Measurements from ENCODE around the gene ANKLE2.

DNA sequence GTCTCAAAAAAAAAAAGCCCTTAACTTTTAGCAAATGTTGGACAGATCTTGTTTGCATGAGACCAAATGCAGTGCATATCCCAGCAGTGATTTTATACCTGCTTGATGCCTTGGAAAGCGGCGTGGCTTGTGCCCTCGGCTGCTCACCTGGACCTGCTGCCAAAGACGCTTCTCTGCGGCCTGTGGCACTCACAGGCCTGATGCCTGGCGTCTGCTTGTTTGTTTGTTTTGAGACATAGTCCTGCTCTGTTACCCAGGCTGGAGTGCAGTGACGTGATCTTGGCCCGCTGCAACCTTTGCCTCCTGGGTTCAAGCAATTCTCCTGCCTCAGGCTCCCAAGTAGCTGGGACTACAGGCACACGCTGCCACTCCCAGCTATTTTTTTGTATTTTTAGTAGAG is 45.8 kb downstream of the ANKLE2 start:
- TF ChIP-seq RFX5 (IDR thresholded peaks at IDR 0.05): no peak
- TF ChIP-seq, protein P1, sequence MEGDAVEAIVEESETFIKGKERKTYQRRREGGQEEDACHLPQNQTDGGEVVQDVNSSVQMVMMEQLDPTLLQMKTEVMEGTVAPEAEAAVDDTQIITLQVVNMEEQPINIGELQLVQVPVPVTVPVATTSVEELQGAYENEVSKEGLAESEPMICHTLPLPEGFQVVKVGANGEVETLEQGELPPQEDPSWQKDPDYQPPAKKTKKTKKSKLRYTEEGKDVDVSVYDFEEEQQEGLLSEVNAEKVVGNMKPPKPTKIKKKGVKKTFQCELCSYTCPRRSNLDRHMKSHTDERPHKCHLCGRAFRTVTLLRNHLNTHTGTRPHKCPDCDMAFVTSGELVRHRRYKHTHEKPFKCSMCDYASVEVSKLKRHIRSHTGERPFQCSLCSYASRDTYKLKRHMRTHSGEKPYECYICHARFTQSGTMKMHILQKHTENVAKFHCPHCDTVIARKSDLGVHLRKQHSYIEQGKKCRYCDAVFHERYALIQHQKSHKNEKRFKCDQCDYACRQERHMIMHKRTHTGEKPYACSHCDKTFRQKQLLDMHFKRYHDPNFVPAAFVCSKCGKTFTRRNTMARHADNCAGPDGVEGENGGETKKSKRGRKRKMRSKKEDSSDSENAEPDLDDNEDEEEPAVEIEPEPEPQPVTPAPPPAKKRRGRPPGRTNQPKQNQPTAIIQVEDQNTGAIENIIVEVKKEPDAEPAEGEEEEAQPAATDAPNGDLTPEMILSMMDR (IDR thresholded peaks at IDR 0.05): no peak
- TF ChIP-seq, protein P2, sequence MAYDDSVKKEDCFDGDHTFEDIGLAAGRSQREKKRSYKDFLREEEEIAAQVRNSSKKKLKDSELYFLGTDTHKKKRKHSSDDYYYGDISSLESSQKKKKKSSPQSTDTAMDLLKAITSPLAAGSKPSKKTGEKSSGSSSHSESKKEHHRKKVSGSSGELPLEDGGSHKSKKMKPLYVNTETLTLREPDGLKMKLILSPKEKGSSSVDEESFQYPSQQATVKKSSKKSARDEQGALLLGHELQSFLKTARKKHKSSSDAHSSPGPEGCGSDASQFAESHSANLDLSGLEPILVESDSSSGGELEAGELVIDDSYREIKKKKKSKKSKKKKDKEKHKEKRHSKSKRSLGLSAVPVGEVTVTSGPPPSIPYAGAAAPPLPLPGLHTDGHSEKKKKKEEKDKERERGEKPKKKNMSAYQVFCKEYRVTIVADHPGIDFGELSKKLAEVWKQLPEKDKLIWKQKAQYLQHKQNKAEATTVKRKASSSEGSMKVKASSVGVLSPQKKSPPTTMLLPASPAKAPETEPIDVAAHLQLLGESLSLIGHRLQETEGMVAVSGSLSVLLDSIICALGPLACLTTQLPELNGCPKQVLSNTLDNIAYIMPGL (CRISPR knock-in tag; IDR thresholded peaks at IDR 0.05; ENCODE audit: borderline replicate concordance): no peak
- no peak for TF ChIP-seq POLR2A (IDR thresholded peaks at IDR 0.05; ENCODE audit: low read length)
- TF ChIP-seq JUN (IDR thresholded peaks at IDR 0.05): no peak
- no peak for TF ChIP-seq POLR2AphosphoS2 (conservative IDR thresholded peaks at IDR 0.05; ENCODE audit: low read length)
- TF ChIP-seq BHLHE40 (IDR thresholded peaks at IDR 0.05; ENCODE audit: low read depth, low read length): no peak
- no peak for TF ChIP-seq EP300 (IDR thresholded peaks at IDR 0.05)
- TF ChIP-seq, protein P3, sequence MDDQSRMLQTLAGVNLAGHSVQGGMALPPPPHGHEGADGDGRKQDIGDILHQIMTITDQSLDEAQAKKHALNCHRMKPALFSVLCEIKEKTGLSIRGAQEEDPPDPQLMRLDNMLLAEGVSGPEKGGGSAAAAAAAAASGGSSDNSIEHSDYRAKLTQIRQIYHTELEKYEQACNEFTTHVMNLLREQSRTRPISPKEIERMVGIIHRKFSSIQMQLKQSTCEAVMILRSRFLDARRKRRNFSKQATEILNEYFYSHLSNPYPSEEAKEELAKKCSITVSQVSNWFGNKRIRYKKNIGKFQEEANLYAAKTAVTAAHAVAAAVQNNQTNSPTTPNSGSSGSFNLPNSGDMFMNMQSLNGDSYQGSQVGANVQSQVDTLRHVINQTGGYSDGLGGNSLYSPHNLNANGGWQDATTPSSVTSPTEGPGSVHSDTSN (IDR thresholded peaks at IDR 0.05): no peak

All from A549 (cell line).